ENCODE results near the gene PTPN14.

Gene PTPN14

GRCh38 chr1:214569357-214570004 lies 18.1 kb upstream of the PTPN14 start:
- in situ Hi-C loops (cut with MboI; ENCODE audit: low sequenced_read_pairs): no loop called here

GRCh38 chr1:214568328-214568727 lies 16.9 kb upstream of the PTPN14 start:
- in situ Hi-C loops (cut with MboI; ENCODE audit: low sequenced_read_pairs): no loop called here

GRCh38 chr1:214567481-214567980 lies 16.1 kb upstream of the PTPN14 start:
- in situ Hi-C loops (cut with MboI; ENCODE audit: low sequenced_read_pairs): no loop called here

GRCh38 chr1:214566158-214567104 lies 15.0 kb upstream of the PTPN14 start:
- in situ Hi-C loops (cut with MboI; ENCODE audit: low sequenced_read_pairs): no loop called here

GRCh38 chr1:214565310-214565709 lies 13.9 kb upstream of the PTPN14 start:
- in situ Hi-C loops (cut with MboI; ENCODE audit: low sequenced_read_pairs): no loop called here

GRCh38 chr1:214563881-214564280 lies 12.5 kb upstream of the PTPN14 start:
- in situ Hi-C loops (cut with MboI; ENCODE audit: low sequenced_read_pairs): no loop called here

- in situ Hi-C loops (cut with MboI; ENCODE audit: low sequenced_read_pairs): no loop called here
Measured at GRCh38 chr1:214557952-214558735, 6.7 kb upstream of the PTPN14 start.

GRCh38 chr1:214553142-214553710 lies 1.8 kb upstream of the PTPN14 start:
- in situ Hi-C loops (cut with MboI; ENCODE audit: low sequenced_read_pairs): no loop called here

- in situ Hi-C loops (cut with MboI; ENCODE audit: low sequenced_read_pairs): no loop called here
Measured at GRCh38 chr1:214552174-214552608, 789 bp upstream of the PTPN14 start.

- in situ Hi-C loops (cut with MboI; ENCODE audit: low sequenced_read_pairs): no loop called here
Measured at GRCh38 chr1:214550857-214551435, 456 bp downstream of the PTPN14 start.

GRCh38 chr1:214550013-214550856 lies 1.2 kb downstream of the PTPN14 start:
- in situ Hi-C loops (cut with MboI; ENCODE audit: low sequenced_read_pairs): no loop called here

GRCh38 chr1:214549604-214550003 lies 1.8 kb downstream of the PTPN14 start:
- in situ Hi-C loops (cut with MboI; ENCODE audit: low sequenced_read_pairs): no loop called here

GRCh38 chr1:214548988-214549387 lies 2.4 kb downstream of the PTPN14 start:
- in situ Hi-C loops (cut with MboI; ENCODE audit: low sequenced_read_pairs): no loop called here

GRCh38 chr1:214548271-214548670 lies 3.1 kb downstream of the PTPN14 start:
- in situ Hi-C loops (cut with MboI; ENCODE audit: low sequenced_read_pairs): no loop called here

- in situ Hi-C loops (cut with MboI; ENCODE audit: low sequenced_read_pairs): no loop called here
Measured at GRCh38 chr1:214547747-214548146, 3.7 kb downstream of the PTPN14 start.

GRCh38 chr1:214546886-214547641 lies 4.3 kb downstream of the PTPN14 start:
- in situ Hi-C loops (cut with MboI; ENCODE audit: low sequenced_read_pairs): no loop called here

- in situ Hi-C loops (cut with MboI; ENCODE audit: low sequenced_read_pairs): no loop called here
Measured at GRCh38 chr1:214546084-214546483, 5.3 kb downstream of the PTPN14 start.

GRCh38 chr1:214545293-214545692 lies 6.1 kb downstream of the PTPN14 start:
- in situ Hi-C loops (cut with MboI; ENCODE audit: low sequenced_read_pairs): no loop called here

GRCh38 chr1:214544791-214545190 lies 6.6 kb downstream of the PTPN14 start:
- in situ Hi-C loops (cut with MboI; ENCODE audit: low sequenced_read_pairs): no loop called here

Measured in HL-60/S4 treated with retinoic acid at 250 ng/mL for 4 days and 3 days (cell line).